CD4-positive, alpha-beta T cell (primary cell): Measurements from ENCODE around the gene CMKLR1. TPM values are rescaled to one million over a fixed set of nuclear protein-coding genes. Genes with fewer than 3 reads are reported as not detected.

ENCODE experiments used
- ATAC-seq: fragments of 200-7000 bp; cut with Tn5 transposase; one replicate; pipeline ENCODE4 v1.10.0; 2022; ENCODE audit warnings: mild to moderate bottlenecking; ENCODE audit not compliant: poor library complexity
- CTCF ChIA-PET: fragments of 350-600 bp; sonication (Branson Sonifier 250); formaldehyde crosslinking; loops from one replicate; lab custom pipeline; 2021; ENCODE audit warnings: antibody characterized with exemption, inconsistent platforms; lab: Charles Lee
- POLR2A ChIA-PET: fragments of 350-600 bp; sonication (Branson Sonifier 250); formaldehyde crosslinking; loops from one replicate; lab custom pipeline; 2021; ENCODE audit warnings: antibody characterized with exemption, inconsistent platforms; lab: Charles Lee
- DNase-seq, 14 experiments: peaks; one replicate each; pipeline ENCODE4 v3.0.0-alpha.2; 2013 to 2020; ENCODE audit warnings: mixed read lengths in 2 of 14
- H3K27ac ChIP-seq, 2 donors: one replicate each; pipeline versions ENCODE4 v1.5.1 to v1.7.0; 2013; ENCODE audit warnings: low read length in 2 of 2, low read depth in 1 of 2, mild to moderate bottlenecking in 1 of 2
- H3K27me3 ChIP-seq, 2 experiments: 1 replicate in 1 of 2; 2 replicates in 1 of 2; pipeline versions ENCODE4 v1.6.1 to v1.7.0; 2013; ENCODE audit warnings: low read length in 2 of 2, control low read depth in 1 of 2, mild to moderate bottlenecking in 1 of 2, moderate library complexity in 1 of 2; ENCODE audit not compliant: insufficient read depth in 2 of 2, control insufficient read depth in 1 of 2
- H3K36me3 ChIP-seq: one replicate; pipeline ENCODE4 v1.6.1; 2013; ENCODE audit warnings: low read length, control low read depth; ENCODE audit not compliant: insufficient read depth
- H3K4me1 ChIP-seq: one replicate; pipeline ENCODE4 v1.6.1; 2013; ENCODE audit warnings: low read length, control low read depth; ENCODE audit not compliant: insufficient read depth
- H3K4me3 ChIP-seq: one replicate; pipeline ENCODE4 v1.5.1; 2013; ENCODE audit warnings: mild to moderate bottlenecking, low read length, moderate library complexity
- H3K9me3 ChIP-seq, 2 experiments: 1 replicate in 1 of 2; 2 replicates in 1 of 2; pipeline versions ENCODE4 v1.6.1 to v1.7.0; 2013; ENCODE audit warnings: low read length in 2 of 2, mild to moderate bottlenecking in 2 of 2, control low read depth in 1 of 2, moderate library complexity in 1 of 2; ENCODE audit not compliant: control insufficient read depth in 1 of 2, insufficient read depth in 1 of 2
- H3K27ac Mint-ChIP-seq: one replicate; pipeline ENCODE4 v1.8.0; 2020; ENCODE audit warnings: mixed read lengths
- H3K27me3 Mint-ChIP-seq: one replicate; pipeline ENCODE4 v1.8.0; 2021; ENCODE audit warnings: mixed read lengths
- H3K36me3 Mint-ChIP-seq: one replicate; pipeline ENCODE4 v1.8.0; 2021; ENCODE audit warnings: low read depth, mixed read lengths
- H3K4me1 Mint-ChIP-seq: one replicate; pipeline ENCODE4 v1.8.0; 2021; ENCODE audit warnings: low read depth, mixed read lengths
- H3K4me3 Mint-ChIP-seq: one replicate; pipeline ENCODE4 v1.8.0; 2020; ENCODE audit warnings: mild to moderate bottlenecking, mixed read lengths
- H3K9me3 Mint-ChIP-seq: one replicate; pipeline ENCODE4 v1.8.0; 2020; ENCODE audit warnings: mixed read lengths
- intact Hi-C, 2 experiments: fragments of 100-400 bp; cut with DNase I in 1 of 2; cut with micrococcal nuclease in 1 of 2; formaldehyde crosslinking; loops; one replicate each; pipeline versions ENCODE4 v1.15.1 to v1.9.0; 2023 to 2025; cut with DNase I, micrococcal nuclease
- total RNA-seq, 174 experiments: library from RNA in 2 of 174; stranded (reverse) in 2 of 174; gene quantifications; one replicate each; pipeline ENCODE4 v1.2.3 and lab custom pipeline; 2021 to 2026
- TF ChIP-seq, protein P1 (sequence below): fragments of 200-600 bp; IDR thresholded peaks from one replicate; pipeline ENCODE4 v1.8.0; 2022; ENCODE audit warnings: antibody characterized with exemption, mild to moderate bottlenecking

CMKLR1 gene
- total RNA-seq, 2 experiments from 2014 or later, result not detected

DNA sequence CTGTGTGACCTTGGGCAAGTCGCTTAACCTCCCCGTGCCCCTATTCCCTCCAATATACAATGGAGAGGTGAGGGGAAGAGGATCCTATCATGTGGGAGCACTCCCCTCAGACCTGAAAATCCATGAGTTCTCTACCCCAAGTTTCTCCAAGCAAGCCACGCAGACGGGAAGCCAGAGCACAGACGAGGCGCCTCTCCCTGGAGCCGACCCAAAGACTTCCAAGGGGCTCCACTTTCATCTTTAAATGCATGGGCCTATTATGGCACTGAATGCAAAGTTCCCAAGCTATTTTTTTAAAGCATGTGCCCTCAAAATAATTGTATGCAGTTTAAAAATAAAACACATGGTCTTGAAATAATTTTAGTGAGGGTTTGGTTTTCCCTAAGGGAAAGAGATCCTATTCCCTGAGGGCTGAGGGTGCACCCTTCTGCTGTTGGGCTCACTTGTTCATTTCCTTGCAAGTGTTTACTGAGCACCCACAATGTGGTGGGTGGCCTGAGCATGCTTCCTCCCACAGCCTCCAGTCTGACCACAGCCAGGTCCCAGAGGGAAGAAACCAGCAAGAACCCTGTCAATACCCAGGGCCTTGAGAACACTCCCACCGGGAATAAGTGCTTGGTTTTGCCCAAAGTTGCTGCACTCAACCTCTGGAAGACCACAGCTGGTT, 14.6 kb downstream of the CMKLR1 start:
- Histone ChIP-seq H3K4me3 (no peak overlapping the region), H3K36me3 (no peaks in the 10 kb centered on the region), H3K4me1 (peaks cover 2% of the 10 kb centered on the region), H3K27me3 (no peaks in the 10 kb centered on the region), H3K27ac (no peak overlapping the region), H3K9me3 (no peaks in the 10 kb centered on the region)
- no peak overlapping the region for H3K27ac Mint-ChIP-seq
- no peaks in the 10 kb centered on the region for H3K9me3 Mint-ChIP-seq
- POLR2A ChIA-PET, result no interaction called here
- CTCF ChIA-PET, result no interaction called here
- intact Hi-C loops, result no loop called here
- no peak overlapping the region for H3K4me3 Mint-ChIP-seq
- H3K36me3 Mint-ChIP-seq, result no peaks in the 10 kb centered on the region
- ATAC-seq (no peak), DNase-seq (no peak)
- H3K27me3 Mint-ChIP-seq, result peaks cover 7% of the 10 kb centered on the region
- H3K4me1 Mint-ChIP-seq, result no peaks in the 10 kb centered on the region
- TF ChIP-seq, protein P1, sequence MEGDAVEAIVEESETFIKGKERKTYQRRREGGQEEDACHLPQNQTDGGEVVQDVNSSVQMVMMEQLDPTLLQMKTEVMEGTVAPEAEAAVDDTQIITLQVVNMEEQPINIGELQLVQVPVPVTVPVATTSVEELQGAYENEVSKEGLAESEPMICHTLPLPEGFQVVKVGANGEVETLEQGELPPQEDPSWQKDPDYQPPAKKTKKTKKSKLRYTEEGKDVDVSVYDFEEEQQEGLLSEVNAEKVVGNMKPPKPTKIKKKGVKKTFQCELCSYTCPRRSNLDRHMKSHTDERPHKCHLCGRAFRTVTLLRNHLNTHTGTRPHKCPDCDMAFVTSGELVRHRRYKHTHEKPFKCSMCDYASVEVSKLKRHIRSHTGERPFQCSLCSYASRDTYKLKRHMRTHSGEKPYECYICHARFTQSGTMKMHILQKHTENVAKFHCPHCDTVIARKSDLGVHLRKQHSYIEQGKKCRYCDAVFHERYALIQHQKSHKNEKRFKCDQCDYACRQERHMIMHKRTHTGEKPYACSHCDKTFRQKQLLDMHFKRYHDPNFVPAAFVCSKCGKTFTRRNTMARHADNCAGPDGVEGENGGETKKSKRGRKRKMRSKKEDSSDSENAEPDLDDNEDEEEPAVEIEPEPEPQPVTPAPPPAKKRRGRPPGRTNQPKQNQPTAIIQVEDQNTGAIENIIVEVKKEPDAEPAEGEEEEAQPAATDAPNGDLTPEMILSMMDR, result no peak

DNA sequence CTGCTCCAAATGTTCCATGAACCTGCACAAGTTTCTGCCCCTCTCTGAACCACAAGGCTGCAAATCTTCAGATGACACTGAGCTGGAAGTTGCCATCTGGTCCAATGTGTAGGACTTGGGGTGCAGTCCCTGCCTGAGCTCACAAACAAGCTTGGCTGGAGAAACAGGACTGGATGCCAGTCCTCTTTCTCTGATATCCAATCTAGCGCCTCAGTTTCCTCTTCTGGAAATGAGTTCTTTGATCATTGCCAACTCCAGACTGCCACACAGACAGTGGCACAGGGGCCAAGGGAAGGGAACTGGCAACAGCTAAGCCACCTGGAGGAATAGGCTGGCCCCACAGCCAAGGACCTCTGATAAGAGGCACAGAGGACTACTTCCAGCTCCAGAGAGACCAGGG, 15.5 kb downstream of the CMKLR1 start:
- Mint-ChIP-seq H3K36me3 (no peaks in the 10 kb centered on the region), H3K27ac (no peak overlapping the region), H3K27me3 (peaks cover 7% of the 10 kb centered on the region), H3K4me1 (no peaks in the 10 kb centered on the region), H3K9me3 (no peaks in the 10 kb centered on the region), H3K4me3 (no peak overlapping the region)
- ATAC-seq (no peak), DNase-seq (no peak)
- Histone ChIP-seq H3K27me3 (no peaks in the 10 kb centered on the region), H3K27ac (no peak overlapping the region), H3K4me3 (no peak overlapping the region), H3K36me3 (no peaks in the 10 kb centered on the region), H3K4me1 (peaks cover 5% of the 10 kb centered on the region), H3K9me3 (no peaks in the 10 kb centered on the region)
- POLR2A ChIA-PET, result no interaction called here
- intact Hi-C loops, result no loop called here
- TF ChIP-seq, protein P1, result no peak
- CTCF ChIA-PET, result no interaction called here

DNA sequence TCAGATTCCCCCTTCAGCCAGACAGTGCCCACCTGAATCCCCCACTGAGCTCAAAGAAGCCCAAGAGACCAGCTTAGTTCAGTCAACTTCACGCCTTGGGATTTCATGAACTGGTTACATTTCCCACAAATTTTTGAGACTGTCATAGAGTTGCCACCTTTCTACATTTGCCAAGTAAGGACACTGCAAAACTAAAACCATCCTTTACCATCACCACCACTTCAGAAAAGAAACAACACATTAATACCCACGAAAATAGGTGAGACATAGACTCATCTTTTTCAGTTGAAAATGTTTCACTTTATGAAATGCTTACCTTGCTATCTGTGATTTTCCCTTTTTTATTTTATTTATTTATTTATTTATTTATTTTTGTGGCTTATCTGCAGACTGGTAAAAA, 16.1 kb downstream of the CMKLR1 start:
- Mint-ChIP-seq H3K4me1 (no peaks in the 10 kb centered on the region), H3K27ac (no peak overlapping the region), H3K36me3 (no peaks in the 10 kb centered on the region), H3K4me3 (no peak overlapping the region), H3K9me3 (no peaks in the 10 kb centered on the region), H3K27me3 (peaks cover 7% of the 10 kb centered on the region)
- ATAC-seq, result no peak
- ChIA-PET CTCF (no interaction called here), POLR2A (no interaction called here)
- Histone ChIP-seq H3K27me3 (no peaks in the 10 kb centered on the region), H3K27ac (no peak overlapping the region), H3K4me1 (peaks cover 5% of the 10 kb centered on the region), H3K9me3 (no peaks in the 10 kb centered on the region), H3K36me3 (no peaks in the 10 kb centered on the region), H3K4me3 (no peak overlapping the region)
- intact Hi-C loops, result no loop called here
- no peak for DNase-seq
- TF ChIP-seq, protein P1, result no peak
